Prostate gland (tissue), 2 donors: ENCODE results near the gene MMP25.

Experiments
- CTCF ChIP-seq, 4 experiments: fragments of 200-600 bp in 2 of 4; fragments of 450-650 bp in 2 of 4; sonication (generic) in 2 of 4; IDR thresholded peaks; 1 replicate in 3 of 4; 2 replicates in 1 of 4; pipeline ENCODE4 v1.5.1; 2016 to 2019; ENCODE audit warnings: antibody characterized with exemption in 4 of 4, mild to moderate bottlenecking in 2 of 4, moderate library complexity in 2 of 4
- POLR2A ChIP-seq: fragments of 450-650 bp; IDR thresholded peaks from one replicate; pipeline ENCODE4 v1.6.1; 2016; ENCODE audit warnings: antibody characterized with exemption, mild to moderate bottlenecking
- POLR2AphosphoS5 ChIP-seq: sonication (generic); formaldehyde crosslinking; IDR thresholded peaks from one replicate; pipeline ENCODE4 v1.6.1; 2017; ENCODE audit warnings: antibody characterized with exemption

DNA sequence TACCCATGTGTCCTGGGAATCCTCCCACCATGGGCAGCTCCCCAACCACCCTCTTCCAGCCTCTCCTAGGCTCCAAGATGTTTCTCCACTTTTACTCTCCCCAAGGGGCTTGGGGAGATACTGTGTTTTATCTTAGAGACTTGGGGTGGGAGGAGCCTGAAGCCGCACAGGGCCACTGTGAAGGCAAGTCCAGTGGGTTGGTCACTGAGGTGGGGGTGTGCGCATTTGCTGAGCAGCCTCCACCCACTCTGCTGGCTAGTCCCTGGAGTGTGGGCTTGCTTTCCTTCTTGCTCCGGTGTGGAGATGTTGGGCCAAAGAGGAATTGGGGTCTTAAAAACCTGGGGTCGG lies 37.7 kb upstream of the MMP25 start:
- TF ChIP-seq CTCF (IDR thresholded peaks at IDR 0.05) (no peak), POLR2A (no peak), POLR2AphosphoS5 (no peak)
